Measurements from ENCODE around the gene CTDP1.
"Not testable (repeated sequence)": the region's sequence is repeated elsewhere in the genome, so short reads cannot be mapped to it uniquely, and the experiment has no call there.

Gene CTDP1

GRCh38 chr18:79738041-79738461, 58.4 kb downstream of the CTDP1 start:
- Histone ChIP-seq H3K4me3 (ENCODE audit: low read depth in 1 of 2, low read length in 1 of 2) (no peak overlapping the region), H3K27ac (no peak overlapping the region), H3K9me3 (no peaks in the 10 kb centered on the region), H3K27me3 (no peaks in the 10 kb centered on the region), H3K36me3 (peaks cover 92% of the 10 kb centered on the region), H3K4me1 (ENCODE audit: control insufficient read depth in 1 of 2, insufficient read depth in 1 of 2, low read depth in 1 of 2, low read length in 1 of 2) (no peaks in the 10 kb centered on the region)
- no peak for TF ChIP-seq CTCF (IDR thresholded peaks at IDR 0.05)

GRCh38 chr18:79738581-79739439, 59.2 kb downstream of the CTDP1 start:
- Histone ChIP-seq H3K36me3 (peaks cover 92% of the 10 kb centered on the region), H3K4me1 (ENCODE audit: control insufficient read depth in 1 of 2, insufficient read depth in 1 of 2, low read depth in 1 of 2, low read length in 1 of 2) (no peaks in the 10 kb centered on the region), H3K27ac (no peak overlapping the region), H3K9me3 (no peaks in the 10 kb centered on the region), H3K4me3 (ENCODE audit: low read depth in 1 of 2, low read length in 1 of 2) (no peak overlapping the region), H3K27me3 (no peaks in the 10 kb centered on the region)
- no peak for TF ChIP-seq CTCF (IDR thresholded peaks at IDR 0.05)

GRCh38 chr18:79739440-79739778, 59.8 kb downstream of the CTDP1 start:
- H3K36me3 ChIP-seq: peaks cover 90% of the 10 kb centered on the region
- H3K4me1 ChIP-seq (ENCODE audit: control insufficient read depth in 1 of 2, insufficient read depth in 1 of 2, low read depth in 1 of 2, low read length in 1 of 2): no peaks in the 10 kb centered on the region
- H3K27me3 ChIP-seq: no peaks in the 10 kb centered on the region
- H3K9me3 ChIP-seq: no peaks in the 10 kb centered on the region
- no peak for TF ChIP-seq CTCF (IDR thresholded peaks at IDR 0.05)
- H3K27ac ChIP-seq: no peak overlapping the region
- no peak overlapping the region for H3K4me3 ChIP-seq (ENCODE audit: low read depth in 1 of 2, low read length in 1 of 2)

DNA sequence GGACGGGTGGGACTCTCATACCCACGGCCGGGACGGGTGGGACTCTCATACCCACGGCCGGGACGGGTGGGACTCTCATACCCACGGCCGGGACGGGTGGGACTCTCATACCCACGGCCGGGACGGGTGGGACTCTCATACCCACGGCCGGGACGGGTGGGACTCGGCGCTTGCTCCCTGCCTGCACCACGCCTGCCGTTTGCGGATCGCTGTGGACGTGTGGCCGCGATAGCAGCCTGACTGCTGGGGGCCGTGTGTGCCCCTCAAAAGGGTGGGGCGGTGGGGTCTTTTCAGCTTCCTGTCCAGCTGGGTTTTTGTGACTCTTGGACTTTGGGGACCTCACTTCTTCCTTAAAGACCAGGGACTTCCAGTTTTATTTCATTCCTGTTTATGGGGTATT, 60.4 kb downstream of the CTDP1 start:
- not testable (repeated sequence) for H3K27ac ChIP-seq; H3K4me1 ChIP-seq (ENCODE audit: control insufficient read depth in 1 of 2, insufficient read depth in 1 of 2, low read depth in 1 of 2, low read length in 1 of 2); H3K27me3 ChIP-seq; H3K4me3 ChIP-seq (ENCODE audit: low read depth in 1 of 2, low read length in 1 of 2); H3K9me3 ChIP-seq
- H3K36me3 ChIP-seq: peaks cover 83% of the 10 kb centered on the region

GRCh38 chr18:79740521-79741361, 61.1 kb downstream of the CTDP1 start:
- Histone ChIP-seq H3K27me3 (no peaks in the 10 kb centered on the region), H3K36me3 (peaks cover 76% of the 10 kb centered on the region), H3K4me1 (ENCODE audit: control insufficient read depth in 1 of 2, insufficient read depth in 1 of 2, low read depth in 1 of 2, low read length in 1 of 2) (no peaks in the 10 kb centered on the region), H3K27ac (no peak overlapping the region), H3K9me3 (no peaks in the 10 kb centered on the region), H3K4me3 (ENCODE audit: low read depth in 1 of 2, low read length in 1 of 2) (no peak overlapping the region)
- no peak for TF ChIP-seq CTCF (IDR thresholded peaks at IDR 0.05)

DNA sequence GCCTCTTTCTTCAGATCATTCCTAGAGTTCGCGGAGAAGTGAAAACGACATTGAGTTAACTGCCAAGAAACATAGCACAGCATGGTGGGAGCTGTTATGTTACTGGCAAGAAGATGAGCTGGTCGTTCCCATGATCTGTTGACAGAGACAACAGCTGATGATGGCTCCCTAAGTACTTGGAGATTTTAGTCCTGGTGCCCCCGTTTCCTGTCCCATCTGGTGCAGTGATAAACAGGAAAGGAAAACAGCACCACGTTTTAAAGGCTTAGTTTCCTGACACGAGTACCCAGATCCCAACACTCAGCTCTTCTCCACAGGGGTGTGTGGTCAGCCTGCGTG, 61.7 kb downstream of the CTDP1 start:
- TF ChIP-seq CTCF (IDR thresholded peaks at IDR 0.05): no peak
- Histone ChIP-seq H3K9me3 (no peaks in the 10 kb centered on the region), H3K4me1 (ENCODE audit: control insufficient read depth in 1 of 2, insufficient read depth in 1 of 2, low read depth in 1 of 2, low read length in 1 of 2) (no peaks in the 10 kb centered on the region), H3K36me3 (peaks cover 72% of the 10 kb centered on the region), H3K4me3 (ENCODE audit: low read depth in 1 of 2, low read length in 1 of 2) (no peak overlapping the region), H3K27ac (no peak overlapping the region), H3K27me3 (no peaks in the 10 kb centered on the region)

Data from neutrophil (primary cell).